ENCODE results near the gene ZSWIM5. TPM values are rescaled to one million over a fixed set of nuclear protein-coding genes. Genes with fewer than 3 reads are reported as not detected.
"Not testable (repeated sequence)": the region's sequence is repeated elsewhere in the genome, so short reads cannot be mapped to it uniquely, and the experiment has no call there.

Gene ZSWIM5
- total RNA-seq, 2 experiments from 2014 or later, result 0.80 to 1.1 TPM

DNA sequence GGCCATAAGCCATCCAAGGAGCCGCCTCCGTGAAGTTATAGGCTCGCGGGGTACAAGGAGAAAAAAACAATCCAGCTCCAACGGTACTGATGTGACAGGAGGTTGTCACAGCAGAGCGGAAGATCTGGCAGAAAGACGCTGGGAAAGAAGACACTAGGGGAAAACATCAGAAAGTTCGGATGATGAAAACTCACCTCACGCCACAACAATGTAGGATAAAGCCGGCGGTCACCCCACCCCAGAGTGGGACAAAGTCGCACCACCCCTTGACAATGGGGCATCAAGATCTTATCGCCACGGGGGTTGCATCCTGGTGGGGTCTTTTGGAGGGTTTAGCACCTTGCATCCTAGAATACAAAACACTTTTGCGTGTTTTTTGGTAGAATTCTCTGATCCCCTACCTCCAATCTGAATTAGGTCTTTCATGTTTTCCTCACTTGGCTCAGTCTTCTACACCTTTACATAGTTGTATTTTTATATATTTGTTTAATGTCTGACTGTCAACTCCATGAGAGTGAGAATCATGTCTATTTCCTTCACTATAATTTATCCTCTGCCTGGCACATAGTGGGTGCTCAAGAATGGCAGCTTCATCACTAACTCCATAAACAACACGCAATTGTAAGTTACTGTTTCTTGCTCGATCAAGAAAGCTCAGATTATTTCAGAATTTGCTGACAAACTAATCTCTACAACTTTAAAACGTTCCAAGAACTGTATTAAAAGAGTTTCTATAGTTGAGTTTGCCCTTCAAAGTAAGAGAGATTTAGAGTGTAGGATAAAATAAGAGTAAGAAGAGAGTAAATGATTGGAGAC is 611 bp upstream of the ZSWIM5 start:
- ChIA-PET CTCF (interaction anchor here (1.3 to 1.8 kb wide), 3 partner anchors 8 to 96 kb away, joined by 3 to 9 read pairs (median 3); no protein-coding TSS in a partner anchor), POLR2A (interaction anchor here (1.5 kb wide), 1 partner anchor 195 kb away, joined by 6 read pairs; the partner anchor contains the start of gene UROD)

- ChIA-PET CTCF (no interaction called here), POLR2A (interaction anchor here (1.2 to 1.5 kb wide), 2 partner anchors 31 to 193 kb away, joined by 5 to 6 read pairs; partner anchors contain the start of gene UROD)
These were observed 1.1 kb downstream of the ZSWIM5 start for GRCh38 chr1:45205011-45205909.

- POLR2A ChIA-PET, result no interaction called here
- CTCF ChIA-PET, result no interaction called here
These were observed 5.4 kb downstream of the ZSWIM5 start for GRCh38 chr1:45200906-45201500.

DNA sequence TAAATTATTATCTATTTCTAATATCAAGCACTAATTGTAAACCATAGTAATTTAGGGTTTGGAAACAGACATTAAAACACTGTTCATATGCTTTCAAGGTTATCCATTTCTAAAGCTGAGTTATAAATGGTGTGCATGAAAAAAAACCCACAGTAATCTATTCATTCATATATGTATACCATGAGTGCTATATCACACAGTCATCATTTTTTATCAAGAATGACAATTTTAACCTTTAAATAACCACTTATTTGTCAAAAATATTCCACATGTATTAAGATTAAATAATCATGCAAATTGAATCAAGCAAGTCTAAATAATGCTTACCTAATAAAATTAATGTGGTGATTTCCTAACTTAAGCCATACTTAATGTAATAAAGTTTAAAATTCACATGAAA is 6.0 kb downstream of the ZSWIM5 start:
- CTCF ChIA-PET, result no interaction called here

GRCh38 chr1:45198185-45198584 is 8.2 kb downstream of the ZSWIM5 start:
- ChIA-PET CTCF (no interaction called here), POLR2A (no interaction called here)

More for the DNA sequence above, 6.0 kb downstream of the ZSWIM5 start:
- POLR2A ChIA-PET, result no interaction called here

DNA sequence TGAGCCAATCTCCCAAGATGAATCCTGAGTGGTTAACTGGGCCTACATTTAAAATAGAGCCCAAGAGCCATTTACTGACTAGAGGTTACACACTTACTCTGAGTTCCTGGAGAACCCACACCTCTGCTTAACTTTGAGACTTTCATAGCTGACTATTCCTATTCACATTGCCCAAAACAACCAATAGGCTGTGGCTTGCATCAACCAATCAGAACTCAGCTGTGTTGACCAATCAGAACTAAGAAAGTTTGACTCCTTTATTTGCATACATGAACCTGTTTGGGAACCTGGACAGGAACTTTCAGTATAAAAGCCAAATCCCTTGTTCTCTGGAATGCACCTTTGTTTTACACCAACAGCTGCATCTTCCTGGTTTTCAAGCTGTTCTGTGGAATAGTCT is 9.5 kb downstream of the ZSWIM5 start:
- ChIA-PET POLR2A (no interaction called here), CTCF (no interaction called here)

DNA sequence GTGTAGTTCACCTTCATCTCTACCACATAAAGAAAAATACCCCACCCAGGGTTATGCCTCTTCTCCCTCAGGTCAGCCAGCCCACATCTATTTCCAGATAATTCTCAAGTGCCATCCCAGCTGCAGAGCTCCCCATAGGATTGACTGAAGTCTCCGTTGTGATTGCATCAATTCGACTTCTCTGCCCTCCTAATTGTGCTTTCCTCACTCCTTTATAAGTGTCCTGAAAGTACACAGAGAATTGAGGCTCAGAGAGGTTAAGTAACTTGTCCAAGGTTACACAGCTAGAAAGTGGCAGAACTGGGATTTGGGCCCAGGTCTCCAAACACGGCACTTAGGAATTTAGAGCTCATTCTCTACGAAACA is 15.0 kb downstream of the ZSWIM5 start:
- ChIA-PET CTCF (no interaction called here), POLR2A (interaction anchor here (0.6 kb wide), 1 partner anchor 461 kb away, joined by 4 read pairs; no protein-coding TSS in a partner anchor)

DNA sequence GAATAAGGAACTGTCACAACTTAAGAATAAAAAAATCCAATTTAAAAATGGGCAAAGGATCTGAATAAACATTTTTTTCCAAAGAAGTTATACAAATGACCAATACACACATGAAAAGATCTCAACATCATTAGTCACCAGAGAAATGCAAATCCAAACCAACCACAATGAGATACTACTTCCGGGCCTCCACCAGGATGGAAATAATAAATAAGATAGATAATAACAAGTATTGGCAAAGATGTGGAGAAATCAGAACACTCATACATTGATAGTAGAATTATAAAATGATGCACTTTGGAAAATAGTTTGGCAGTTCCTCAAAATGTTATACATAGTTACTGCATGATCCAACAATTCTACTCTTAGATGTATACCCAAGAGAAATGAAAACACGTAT is 18.7 kb downstream of the ZSWIM5 start:
- ChIA-PET POLR2A (no interaction called here), CTCF (interaction anchor here (0.6 kb wide), 1 partner anchor 248 kb away, joined by 6 read pairs; no protein-coding TSS in a partner anchor)

GRCh38 chr1:45179918-45180519 is 26.4 kb downstream of the ZSWIM5 start:
- CTCF ChIA-PET, POLR2A ChIA-PET: not testable (repeated sequence)

DNA sequence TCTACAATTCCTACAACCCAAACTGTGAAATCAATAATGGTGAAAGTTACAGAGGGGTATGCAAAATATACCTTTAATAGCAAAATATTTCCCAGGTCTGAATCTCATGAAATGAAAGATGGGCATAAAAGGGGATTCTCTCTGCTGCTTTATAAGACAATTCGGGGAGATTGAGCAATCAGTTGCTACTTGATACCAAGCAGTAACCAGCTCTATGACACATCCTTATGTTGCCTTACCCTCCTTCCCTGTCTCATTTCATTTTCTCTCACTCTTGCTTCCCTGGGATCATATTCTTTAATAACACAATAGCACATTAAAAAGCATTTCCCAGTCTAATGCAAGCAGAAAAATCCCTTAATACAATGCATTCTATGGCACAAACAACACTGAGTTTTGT is 29.0 kb downstream of the ZSWIM5 start:
- POLR2A ChIA-PET, result no interaction called here
- CTCF ChIA-PET, result no interaction called here

DNA sequence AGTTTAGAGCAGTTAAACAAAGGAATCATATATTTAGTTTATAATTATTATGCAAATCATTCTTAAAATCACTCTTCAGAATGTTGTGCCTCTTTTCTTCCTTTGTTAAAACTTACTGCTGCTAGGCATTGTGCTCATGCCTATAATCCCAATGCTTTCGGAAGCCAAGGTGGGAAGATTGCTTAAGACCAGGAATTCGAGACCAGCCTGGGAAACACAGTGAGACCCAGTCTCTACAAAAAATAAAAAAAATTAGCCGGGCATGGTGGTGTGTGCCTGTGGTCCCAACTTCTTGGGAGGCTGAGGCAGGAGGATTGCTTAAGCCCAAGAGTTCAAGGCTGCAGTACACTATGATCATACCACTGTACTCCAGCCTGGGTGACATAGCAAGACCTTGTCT is 33.6 kb downstream of the ZSWIM5 start:
- ChIA-PET POLR2A (no interaction called here), CTCF (no interaction called here)

- CTCF ChIA-PET, result no interaction called here
- POLR2A ChIA-PET, result no interaction called here
These were observed 34.4 kb downstream of the ZSWIM5 start for GRCh38 chr1:45172005-45172404.

- ChIA-PET POLR2A (no interaction called here), CTCF (no interaction called here)
These were observed 34.8 kb downstream of the ZSWIM5 start for GRCh38 chr1:45171575-45171974.

GRCh38 chr1:45170151-45170742 is 36.2 kb downstream of the ZSWIM5 start:
- ChIA-PET CTCF (no interaction called here), POLR2A (interaction anchor here (0.7 kb wide), 1 partner anchor 158 kb away, joined by 8 read pairs; the partner anchor contains the start of gene UROD)

- CTCF ChIA-PET, result not testable (repeated sequence)
These were observed 38.5 kb downstream of the ZSWIM5 start for GRCh38 chr1:45167947-45168346.

DNA sequence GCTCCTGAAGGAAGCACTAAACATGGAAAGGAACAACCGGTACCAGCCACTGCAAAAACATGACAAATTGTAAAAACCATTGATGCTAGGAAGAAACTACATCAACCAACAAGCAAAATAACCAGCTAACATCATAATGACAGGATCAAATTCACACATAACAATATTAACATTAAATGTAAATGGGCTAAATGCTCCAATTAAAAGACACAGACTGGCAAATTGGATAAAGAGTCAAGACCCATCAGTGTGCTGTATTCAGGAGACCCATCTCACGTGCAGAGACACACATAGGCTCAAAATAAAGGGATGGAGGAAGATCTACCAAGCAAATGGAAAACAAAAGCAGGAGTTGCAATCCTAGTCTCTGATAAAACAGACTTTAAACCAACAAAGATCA is 42.1 kb downstream of the ZSWIM5 start:
- POLR2A ChIA-PET, CTCF ChIA-PET: not testable (repeated sequence)

More at GRCh38 chr1:45167947-45168346, 38.5 kb downstream of the ZSWIM5 start:
- POLR2A ChIA-PET, result not testable (repeated sequence)

- CTCF ChIA-PET, POLR2A ChIA-PET: not testable (repeated sequence)
These were observed 43.3 kb downstream of the ZSWIM5 start for GRCh38 chr1:45163111-45163510.

DNA sequence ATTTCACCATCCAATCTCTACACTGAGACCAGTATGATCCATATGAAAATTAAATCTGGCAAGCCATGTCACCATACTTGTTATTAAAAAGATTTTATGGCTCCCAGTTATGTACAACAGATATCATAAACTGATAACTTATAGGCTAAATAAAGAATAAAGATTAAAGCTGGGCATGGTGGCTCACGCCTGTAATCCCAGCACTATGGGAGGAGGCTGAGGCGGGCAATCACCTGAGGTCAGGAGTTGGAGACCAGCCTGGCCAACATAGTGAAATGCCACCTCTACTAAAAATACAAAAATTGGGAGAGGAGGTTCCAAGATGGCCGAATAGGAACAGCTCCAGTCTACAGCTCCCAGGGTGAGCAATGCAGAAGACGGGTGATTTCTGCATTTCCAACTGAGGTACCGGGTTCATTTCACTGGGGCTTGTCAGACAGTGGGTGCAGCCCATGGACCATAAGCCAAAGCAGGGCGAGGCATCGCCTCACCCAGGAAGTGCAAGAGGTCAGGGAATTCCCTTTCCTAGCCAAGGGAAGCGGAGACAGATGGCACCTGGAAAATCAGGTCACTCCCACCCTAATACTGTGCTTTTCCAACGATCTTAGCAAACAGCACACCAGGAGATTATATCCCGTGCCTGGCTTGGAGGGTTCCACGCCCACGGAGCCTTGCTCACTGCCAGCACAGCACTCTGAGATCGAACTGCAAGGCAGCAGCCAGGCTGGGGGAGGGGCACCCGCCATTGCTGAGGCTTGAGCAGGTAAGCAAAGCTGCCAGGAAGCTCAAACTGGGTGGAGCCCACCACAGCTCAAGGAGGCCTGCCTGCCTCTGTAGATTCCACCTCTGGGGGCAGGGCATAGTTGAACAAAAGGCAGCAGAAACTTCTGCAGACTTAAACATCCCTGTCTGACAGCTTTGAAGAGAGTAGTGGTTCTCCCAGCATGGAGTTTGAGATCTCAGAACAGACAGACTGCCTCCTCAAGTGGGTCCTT is 44.1 kb downstream of the ZSWIM5 start:
- POLR2A ChIA-PET, CTCF ChIA-PET: not testable (repeated sequence)
